ENCODE results near the gene PTPN18.

DNA sequence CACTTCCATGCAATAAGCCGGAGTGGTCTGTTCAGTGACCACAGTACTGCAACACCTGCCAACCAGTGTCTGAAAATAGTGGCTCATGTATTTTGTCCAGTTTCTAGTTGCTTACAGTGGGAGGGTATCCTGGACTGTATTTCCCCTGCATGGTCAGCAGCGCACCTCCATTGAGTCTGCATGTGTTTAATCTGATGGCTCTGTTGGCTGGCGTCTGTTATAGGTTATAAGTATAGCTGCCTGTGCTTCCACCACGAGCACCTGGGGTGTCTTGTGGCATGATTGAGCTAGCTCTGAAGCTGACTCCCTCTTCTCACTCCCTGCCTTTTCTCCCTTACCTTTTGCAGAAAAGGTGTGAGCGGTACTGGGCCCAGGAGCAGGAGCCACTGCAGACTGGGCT, 12.9 kb downstream of the PTPN18 start:
- TF ChIP-seq, protein P1, sequence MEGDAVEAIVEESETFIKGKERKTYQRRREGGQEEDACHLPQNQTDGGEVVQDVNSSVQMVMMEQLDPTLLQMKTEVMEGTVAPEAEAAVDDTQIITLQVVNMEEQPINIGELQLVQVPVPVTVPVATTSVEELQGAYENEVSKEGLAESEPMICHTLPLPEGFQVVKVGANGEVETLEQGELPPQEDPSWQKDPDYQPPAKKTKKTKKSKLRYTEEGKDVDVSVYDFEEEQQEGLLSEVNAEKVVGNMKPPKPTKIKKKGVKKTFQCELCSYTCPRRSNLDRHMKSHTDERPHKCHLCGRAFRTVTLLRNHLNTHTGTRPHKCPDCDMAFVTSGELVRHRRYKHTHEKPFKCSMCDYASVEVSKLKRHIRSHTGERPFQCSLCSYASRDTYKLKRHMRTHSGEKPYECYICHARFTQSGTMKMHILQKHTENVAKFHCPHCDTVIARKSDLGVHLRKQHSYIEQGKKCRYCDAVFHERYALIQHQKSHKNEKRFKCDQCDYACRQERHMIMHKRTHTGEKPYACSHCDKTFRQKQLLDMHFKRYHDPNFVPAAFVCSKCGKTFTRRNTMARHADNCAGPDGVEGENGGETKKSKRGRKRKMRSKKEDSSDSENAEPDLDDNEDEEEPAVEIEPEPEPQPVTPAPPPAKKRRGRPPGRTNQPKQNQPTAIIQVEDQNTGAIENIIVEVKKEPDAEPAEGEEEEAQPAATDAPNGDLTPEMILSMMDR (conservative IDR thresholded peaks at IDR 0.05; ENCODE audit: low read depth, low read length), result no peak
- TF ChIP-seq CEBPB (IDR thresholded peaks at IDR 0.05; ENCODE audit: low read depth, low read length) (no peak), NFE2L2 (IDR thresholded peaks at IDR 0.05; ENCODE audit: low read depth, low read length) (no peak), RAD21 (IDR thresholded peaks at IDR 0.05; ENCODE audit: low read length) (no peak), POLR2A (IDR thresholded peaks at IDR 0.05; ENCODE audit: low read depth, low read length) (no peak), MAFK (IDR thresholded peaks at IDR 0.05; ENCODE audit: low read depth, low read length) (no peak), SMC3 (IDR thresholded peaks at IDR 0.05; ENCODE audit: low read depth, low read length) (no peak)
- TF ChIP-seq, protein P2, sequence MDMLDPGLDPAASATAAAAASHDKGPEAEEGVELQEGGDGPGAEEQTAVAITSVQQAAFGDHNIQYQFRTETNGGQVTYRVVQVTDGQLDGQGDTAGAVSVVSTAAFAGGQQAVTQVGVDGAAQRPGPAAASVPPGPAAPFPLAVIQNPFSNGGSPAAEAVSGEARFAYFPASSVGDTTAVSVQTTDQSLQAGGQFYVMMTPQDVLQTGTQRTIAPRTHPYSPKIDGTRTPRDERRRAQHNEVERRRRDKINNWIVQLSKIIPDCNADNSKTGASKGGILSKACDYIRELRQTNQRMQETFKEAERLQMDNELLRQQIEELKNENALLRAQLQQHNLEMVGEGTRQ (IDR thresholded peaks at IDR 0.05; ENCODE audit: low read depth, low read length), result no peak

All from IMR-90 (cell line).